Right hindlimb (tissue), 1 donor: ENCODE results near the gene GDI2.

ENCODE experiments used
- DNase-seq: peaks from one replicate; pipeline ENCODE4 v3.0.0-alpha.2; 2018

GDI2 gene

GRCh38 chr10:5737352-5737751 is 75.9 kb downstream of the GDI2 start:
- DNase-seq: no peak

DNA sequence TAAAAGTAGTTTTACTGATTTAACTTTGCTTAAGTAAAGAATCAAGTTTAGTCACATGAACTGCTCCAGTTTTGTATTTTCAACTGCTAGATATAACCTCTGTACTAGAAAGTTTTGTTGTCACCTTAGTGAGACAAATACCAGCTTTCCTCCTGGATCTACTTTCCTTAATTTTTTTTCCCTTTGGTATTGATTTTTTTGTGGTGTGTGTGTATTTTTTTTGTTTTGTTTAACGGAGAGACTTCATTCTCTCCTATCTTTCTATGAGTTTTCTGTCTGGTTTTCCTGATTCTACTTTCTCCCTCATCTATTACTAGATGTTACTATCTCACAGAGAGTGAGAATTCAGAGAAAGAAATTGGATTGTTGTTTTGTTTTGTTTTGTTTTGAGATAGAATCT is 76.6 kb downstream of the GDI2 start:
- no peak for DNase-seq

DNA sequence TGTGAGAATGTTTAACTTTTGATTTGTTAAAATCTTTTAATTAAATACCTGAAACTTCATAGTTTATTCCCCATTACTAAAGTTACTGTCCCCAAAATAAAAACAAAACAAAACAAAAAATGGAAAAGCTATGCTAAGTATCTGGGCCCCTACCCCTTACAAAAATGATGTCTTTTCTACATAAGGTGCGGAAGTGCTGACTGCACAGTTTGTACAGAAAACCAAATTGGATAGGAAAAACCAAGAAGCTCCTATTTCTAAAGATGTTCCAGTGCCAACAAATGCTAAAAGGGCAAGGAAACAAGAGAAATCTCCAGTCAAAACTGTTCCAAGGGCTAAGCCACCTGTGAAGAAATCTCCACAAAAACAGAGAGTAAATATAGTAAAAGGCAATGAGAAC is 78.1 kb downstream of the GDI2 start:
- DNase-seq: no peak

GRCh38 chr10:5732141-5732540 is 81.1 kb downstream of the GDI2 start:
- no peak for DNase-seq

- DNase-seq: no peak
Measured at GRCh38 chr10:5731559-5731958, 81.7 kb downstream of the GDI2 start.

DNA sequence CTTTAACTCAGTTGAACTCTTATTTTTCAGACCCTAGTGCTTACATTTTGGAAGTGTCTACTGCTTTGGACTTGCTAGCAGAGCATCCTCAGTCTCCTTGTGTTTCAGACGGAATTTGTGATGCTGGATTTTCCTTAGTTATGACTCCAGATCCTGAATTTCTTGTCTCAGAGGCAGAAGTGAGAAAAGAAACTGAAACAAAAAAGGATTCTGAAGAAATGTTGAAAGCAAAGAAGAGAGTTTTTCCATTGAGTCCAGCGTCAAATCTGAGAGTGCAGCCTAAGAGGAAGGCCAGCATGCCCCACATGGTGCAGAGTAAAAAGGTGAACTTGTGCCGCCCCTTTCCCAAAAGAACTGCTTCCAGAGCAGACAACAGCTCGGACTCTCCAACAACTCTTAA is 82.5 kb downstream of the GDI2 start:
- DNase-seq: no peak

- no peak for DNase-seq
Measured at GRCh38 chr10:5723692-5724091, 89.5 kb downstream of the GDI2 start.

DNA sequence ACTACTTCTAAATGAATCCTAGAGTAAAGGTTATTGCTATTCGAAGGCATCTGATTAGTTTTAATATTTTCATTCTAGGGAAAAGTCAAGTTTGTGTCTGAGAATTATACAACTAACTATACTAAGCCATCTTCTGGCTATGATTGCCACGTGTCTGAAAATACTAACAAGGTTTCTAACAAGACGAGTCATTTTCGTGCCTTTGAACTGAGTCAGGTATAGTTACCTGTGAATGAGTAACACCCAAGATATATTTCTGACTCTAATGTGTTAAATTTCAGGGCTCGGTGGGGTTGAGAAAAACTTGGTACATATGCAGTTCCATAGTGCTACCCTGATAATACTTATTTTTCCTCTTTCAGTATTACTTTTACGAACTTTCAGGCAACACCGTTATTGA is 93.1 kb downstream of the GDI2 start:
- no peak for DNase-seq

DNA sequence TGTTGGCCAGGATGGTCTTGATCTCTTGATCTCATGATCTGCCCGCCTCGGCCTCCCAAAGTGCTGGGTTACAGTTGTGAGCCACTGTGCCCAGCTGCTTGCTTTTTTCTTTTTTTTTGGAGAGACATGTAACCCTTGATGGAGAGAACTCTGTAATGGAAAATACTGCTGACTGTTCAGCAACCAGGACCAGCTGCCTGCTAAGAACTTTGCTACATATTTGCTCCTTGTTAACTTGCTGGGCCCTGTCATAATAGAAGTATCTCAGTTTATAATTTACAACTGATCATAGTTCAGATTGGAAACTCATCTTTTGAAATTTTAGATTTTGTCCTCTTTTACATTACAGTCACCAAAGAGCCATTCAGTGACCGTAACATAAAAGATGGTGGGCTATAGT is 93.7 kb downstream of the GDI2 start:
- no peak for DNase-seq
